ENCODE measurements around the gene RFC3. TPM values are rescaled to one million over a fixed set of nuclear protein-coding genes. Genes with fewer than 3 reads are reported as not detected.

RFC3 gene, protein sequence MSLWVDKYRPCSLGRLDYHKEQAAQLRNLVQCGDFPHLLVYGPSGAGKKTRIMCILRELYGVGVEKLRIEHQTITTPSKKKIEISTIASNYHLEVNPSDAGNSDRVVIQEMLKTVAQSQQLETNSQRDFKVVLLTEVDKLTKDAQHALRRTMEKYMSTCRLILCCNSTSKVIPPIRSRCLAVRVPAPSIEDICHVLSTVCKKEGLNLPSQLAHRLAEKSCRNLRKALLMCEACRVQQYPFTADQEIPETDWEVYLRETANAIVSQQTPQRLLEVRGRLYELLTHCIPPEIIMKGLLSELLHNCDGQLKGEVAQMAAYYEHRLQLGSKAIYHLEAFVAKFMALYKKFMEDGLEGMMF
- 4.2 and 27.2 TPM in 2 replicates for total RNA-seq

DNA sequence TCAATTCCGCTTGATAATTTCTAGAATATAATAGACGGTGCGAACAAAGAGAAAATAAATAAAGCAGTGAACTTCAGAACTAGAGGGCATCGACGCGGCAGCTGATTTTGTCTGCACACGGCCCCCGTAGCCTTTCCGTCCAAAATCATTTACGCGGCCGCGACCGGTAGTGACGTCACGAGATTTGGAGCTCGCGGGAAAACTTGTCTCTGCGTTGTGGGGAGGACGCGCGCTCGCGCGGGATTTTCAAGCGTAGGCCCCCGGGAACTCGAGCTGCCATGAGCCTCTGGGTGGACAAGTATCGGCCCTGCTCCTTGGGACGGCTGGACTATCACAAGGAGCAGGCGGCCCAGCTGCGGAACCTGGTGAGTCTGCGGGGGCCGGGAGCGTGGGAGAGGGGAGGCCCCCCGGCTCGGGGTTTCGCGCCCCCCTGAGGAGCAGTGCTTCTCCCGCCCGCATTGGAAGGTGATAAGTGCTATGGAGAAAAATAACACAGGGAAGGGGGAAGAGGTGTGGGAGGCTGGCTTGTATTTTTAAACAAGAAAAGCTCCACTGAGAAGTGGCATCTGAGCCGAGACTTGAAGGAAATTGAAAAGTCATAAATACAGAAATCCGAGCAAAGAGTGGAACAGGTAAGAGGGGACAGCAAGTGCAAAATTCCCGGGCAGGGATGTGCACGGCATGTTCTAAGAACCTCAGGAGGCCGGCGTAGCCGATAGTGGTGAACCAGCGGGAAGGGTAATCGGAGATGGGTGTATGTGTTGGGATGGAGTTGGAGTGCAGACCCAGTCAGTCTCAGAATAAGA lies at the start of gene RFC3:
TSS of gene RFC3 (plus strand) at position 249 of the 806 bp plus-strand sequence. CDS start at position 279, 30 bp downstream.

Data from regular cardiac myocyte (primary cell).